H1 (cell line): ENCODE measurements around the gene OR5C1. TPM values are rescaled to one million over a fixed set of nuclear protein-coding genes. Genes with fewer than 3 reads are reported as not detected.

Source experiments
- BACH1 ChIP-seq: IDR thresholded peaks from 2 replicates; pipeline ENCODE4 v1.6.1; 2012; ENCODE audit warnings: low read length, improper control_type of control experiment
- CBX5 ChIP-seq: fragments of 300-800, 300-1000 bp; sonication (generic); IDR thresholded peaks from 2 replicates; pipeline ENCODE4 v1.7.1; 2016; ENCODE audit warnings: antibody characterized with exemption, low read length, low read depth
- CHD7 ChIP-seq: fragments of 300-600 bp; sonication (generic); IDR thresholded peaks from 2 replicates; pipeline ENCODE4 v1.7.1; 2012; ENCODE audit warnings: low read length, moderate library complexity, mild to moderate bottlenecking, inconsistent platforms; ENCODE audit not compliant: insufficient replicate concordance
- E2F6 ChIP-seq: IDR thresholded peaks from 2 replicates; pipeline ENCODE4 v1.6.1; 2012; ENCODE audit warnings: inconsistent platforms
- FOSL1 ChIP-seq: IDR thresholded peaks from 2 replicates; pipeline ENCODE4 v1.6.1; 2011; ENCODE audit warnings: mild to moderate bottlenecking, low read depth, low read length, moderate library complexity; ENCODE audit not compliant: insufficient read depth
- HDAC2 ChIP-seq, 2 experiments: fragments of 300-600 bp in 1 of 2; sonication (generic) in 1 of 2; IDR thresholded peaks; 2 replicates each; pipeline ENCODE4 v1.6.1; 2011 to 2012; ENCODE audit warnings: low read depth in 2 of 2, low read length in 2 of 2, mild to moderate bottlenecking in 2 of 2, moderate library complexity in 2 of 2, borderline replicate concordance in 1 of 2, inconsistent platforms in 1 of 2
- POLR2A ChIP-seq, 2 experiments: IDR thresholded peaks; 1 replicate in 1 of 2; 2 replicates in 1 of 2; pipeline ENCODE4 v1.6.1; 2011; ENCODE audit warnings: low read depth in 2 of 2, low read length in 2 of 2, mild to moderate bottlenecking in 2 of 2; ENCODE audit errors: control extremely low read depth in 1 of 2
- SUZ12 ChIP-seq: fragments of 200-600 bp; sonication (generic); IDR thresholded peaks from 2 replicates; pipeline ENCODE4 v1.6.1; 2012; ENCODE audit warnings: mild to moderate bottlenecking, inconsistent platforms, low read length, moderate library complexity, mixed read lengths
- polyA plus RNA-seq, 7 experiments: library from polyadenylated mRNA; depleted of rRNA in 3 of 7; stranded (reverse) in 5 of 7; unstranded in 2 of 7; fragments of >200 nt in 5 of 7; fragments of 200-250 nt in 2 of 7; gene quantifications; 1 replicate in 5 of 7; 2 replicates in 1 of 7; 4 replicates in 1 of 7; pipeline versions ENCODE4 v1.2.1 to v1.2.3, GENCODE V29; 2011 to 2013; ENCODE audit warnings: missing spikeins in 2 of 7, mixed read lengths in 2 of 7
- total RNA-seq: library from RNA; stranded (reverse); fragmentation: NEBNext Ultra II Directional; extraction: Animal tissue kit (Norgen Biotek cat#: 25700); gene quantifications from 2 replicates; pipeline ENCODE4 v1.2.1, GENCODE V29; 2021

Gene OR5C1
- total and polyA plus RNA-seq, 2 of the 8 experiments (the other 6 are each of a cell fraction or from before 2014, with no cell fraction given) = not detected

GRCh38 chr9:122797316-122798063 is 8.8 kb downstream of the OR5C1 start (continued):
- no peak for TF ChIP-seq CHD7
- no peak for TF ChIP-seq E2F6
- no peak for TF ChIP-seq FOSL1
- no peak for TF ChIP-seq HDAC2 (IDR thresholded peaks at IDR 0.05; ENCODE audit: borderline replicate concordance in 1 of 2, low read depth in 2 of 2, low read length in 2 of 2)
- no peak for TF ChIP-seq CBX5
- no peak for TF ChIP-seq BACH1
- no peak for TF ChIP-seq POLR2A (IDR thresholded peaks at IDR 0.05; ENCODE audit: control extremely low read depth in 1 of 2, low read depth in 2 of 2, low read length in 2 of 2)
- TF ChIP-seq SUZ12 = no peak
